ENCODE results near the gene DMXL2. TPM values are rescaled to one million over a fixed set of nuclear protein-coding genes. Genes with fewer than 3 reads are reported as not detected.
"Not testable (repeated sequence)": the region's sequence is repeated elsewhere in the genome, so short reads cannot be mapped to it uniquely, and the experiment has no call there.

The DMXL2 gene
- total RNA-seq, 1 donor from 2014 or later = 148 TPM

GRCh38 chr15:51575775-51576174, 46.8 kb downstream of the DMXL2 start:
- no peak for DNase-seq

DNA sequence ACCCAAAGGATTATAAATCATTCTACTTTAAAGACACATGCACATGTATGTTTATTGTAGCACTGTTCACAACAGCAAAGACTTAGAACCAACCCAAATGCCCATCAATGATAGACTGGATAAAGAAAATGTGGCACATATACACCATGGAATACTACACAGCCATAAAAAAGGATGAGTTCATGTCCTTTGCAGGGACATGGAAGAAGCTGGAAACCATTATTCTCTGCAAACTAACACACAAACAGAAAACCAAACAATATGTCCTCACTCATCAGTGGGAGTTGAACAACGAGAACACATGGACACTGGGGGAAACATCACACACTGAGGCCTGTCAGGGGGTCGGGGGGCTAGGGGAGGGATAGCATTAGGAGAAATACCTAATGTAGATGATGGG, 49.2 kb downstream of the DMXL2 start:
- DNase-seq = not testable (repeated sequence)

- DNase-seq = not testable (repeated sequence)
Observed at GRCh38 chr15:51568939-51569784, 53.4 kb downstream of the DMXL2 start.

- DNase-seq = no peak
Observed at GRCh38 chr15:51561271-51561670, 61.3 kb downstream of the DMXL2 start.

- DNase-seq = no peak
Observed at GRCh38 chr15:51558876-51559275, 63.7 kb downstream of the DMXL2 start.

DNA sequence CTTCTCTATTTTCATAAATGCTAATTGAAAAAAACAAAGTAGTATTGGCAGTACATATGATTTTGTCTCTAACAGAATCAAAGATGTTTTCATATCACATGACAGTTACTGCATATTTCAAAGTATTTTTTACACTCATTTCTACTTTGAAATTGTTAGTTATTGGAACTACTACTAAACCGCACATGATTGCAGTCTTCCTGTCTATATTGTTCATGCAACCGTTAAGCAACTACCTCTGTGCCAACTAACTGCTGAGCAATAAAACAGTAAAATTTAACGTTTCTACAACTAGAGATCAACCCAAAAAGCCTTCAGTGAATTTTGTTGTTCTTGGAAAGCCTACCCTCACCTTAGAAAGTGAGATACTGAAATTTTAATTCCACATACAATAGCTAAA, 64.2 kb downstream of the DMXL2 start:
- no peak for DNase-seq

GRCh38 chr15:51550841-51551240, 71.7 kb downstream of the DMXL2 start:
- no peak for DNase-seq

- DNase-seq = no peak
Observed at GRCh38 chr15:51547656-51548055, 74.9 kb downstream of the DMXL2 start.

DNA sequence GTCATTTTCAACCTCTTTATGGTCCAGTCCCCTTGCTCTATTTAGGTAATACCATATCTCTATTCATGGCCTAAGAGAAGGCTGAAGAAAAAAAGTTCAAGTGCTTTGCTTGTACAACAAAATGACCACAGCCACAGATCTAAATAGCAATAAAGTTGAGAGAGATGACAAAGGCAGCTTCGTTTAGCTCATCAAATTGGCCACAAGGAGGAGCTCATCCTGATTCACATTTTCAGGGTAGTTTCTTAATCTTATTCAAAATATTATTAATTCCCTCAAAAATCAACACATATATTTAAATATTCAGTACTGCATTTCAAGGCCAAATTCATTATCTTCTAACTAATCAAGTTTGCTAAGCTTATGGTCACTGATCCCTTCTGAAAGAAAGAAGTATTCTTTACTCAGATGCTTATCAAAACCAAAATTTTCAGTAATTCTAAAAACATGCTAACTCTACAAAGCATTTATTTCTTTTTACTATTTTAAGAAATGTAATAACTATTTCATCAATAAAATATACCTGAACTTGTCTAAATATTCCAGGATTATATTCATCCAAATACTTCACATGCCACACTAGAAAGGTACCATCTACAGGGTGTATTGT, 85.5 kb downstream of the DMXL2 start:
- DNase-seq = no peak

- DNase-seq = no peak
Observed at GRCh38 chr15:51533672-51534398, 88.7 kb downstream of the DMXL2 start.

- DNase-seq = no peak
Observed at GRCh38 chr15:51526955-51527354, 95.6 kb downstream of the DMXL2 start.

GRCh38 chr15:51524376-51524775, 98.2 kb downstream of the DMXL2 start:
- DNase-seq = no peak

DNA sequence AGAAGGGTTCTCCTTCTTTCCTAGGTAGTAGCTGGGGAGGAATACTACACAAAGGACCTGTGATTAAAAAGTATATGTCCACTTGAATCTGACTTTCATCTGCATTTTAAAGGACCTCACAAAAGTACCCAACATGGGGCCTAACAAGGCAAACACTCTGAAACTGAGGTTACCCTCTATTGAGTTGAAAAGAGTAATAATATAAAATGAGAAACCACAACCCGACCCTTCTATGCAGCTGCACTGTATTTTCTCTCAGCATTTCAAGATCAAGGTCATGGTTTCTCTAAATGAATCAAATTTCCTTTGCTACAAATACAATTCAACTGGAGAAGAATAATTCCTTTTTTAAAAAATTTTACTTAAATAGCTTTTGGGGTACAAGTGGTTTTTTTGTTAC, 106.3 kb downstream of the DMXL2 start:
- no peak for DNase-seq

DNA sequence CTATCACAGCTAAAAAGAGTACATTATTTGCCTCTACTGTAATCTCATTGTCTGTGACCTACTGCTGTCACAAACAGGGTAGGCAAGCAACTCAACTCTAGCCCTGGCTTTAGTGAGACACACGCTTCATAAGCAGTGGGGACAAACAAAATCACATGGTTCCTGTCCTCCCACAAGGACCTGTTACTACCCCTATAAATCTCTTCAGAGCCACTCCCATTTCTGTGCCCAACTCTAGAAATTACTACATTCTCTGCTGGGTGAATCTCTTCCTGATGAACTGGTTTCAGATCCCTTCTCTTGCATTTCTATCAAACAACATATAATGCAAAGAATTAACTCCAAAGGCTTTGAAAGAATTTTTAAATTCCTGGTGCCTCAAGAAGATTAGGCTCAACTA, 117.3 kb downstream of the DMXL2 start:
- no peak for DNase-seq

- DNase-seq = no peak
Observed at GRCh38 chr15:51503003-51503402, 119.6 kb downstream of the DMXL2 start.

GRCh38 chr15:51499379-51499976, 123.1 kb downstream of the DMXL2 start:
- DNase-seq = no peak

- no peak for DNase-seq
Observed at GRCh38 chr15:51497806-51498205, 124.8 kb downstream of the DMXL2 start.

- no peak for DNase-seq
Observed at GRCh38 chr15:51496246-51496645, 126.3 kb downstream of the DMXL2 start.

DNA sequence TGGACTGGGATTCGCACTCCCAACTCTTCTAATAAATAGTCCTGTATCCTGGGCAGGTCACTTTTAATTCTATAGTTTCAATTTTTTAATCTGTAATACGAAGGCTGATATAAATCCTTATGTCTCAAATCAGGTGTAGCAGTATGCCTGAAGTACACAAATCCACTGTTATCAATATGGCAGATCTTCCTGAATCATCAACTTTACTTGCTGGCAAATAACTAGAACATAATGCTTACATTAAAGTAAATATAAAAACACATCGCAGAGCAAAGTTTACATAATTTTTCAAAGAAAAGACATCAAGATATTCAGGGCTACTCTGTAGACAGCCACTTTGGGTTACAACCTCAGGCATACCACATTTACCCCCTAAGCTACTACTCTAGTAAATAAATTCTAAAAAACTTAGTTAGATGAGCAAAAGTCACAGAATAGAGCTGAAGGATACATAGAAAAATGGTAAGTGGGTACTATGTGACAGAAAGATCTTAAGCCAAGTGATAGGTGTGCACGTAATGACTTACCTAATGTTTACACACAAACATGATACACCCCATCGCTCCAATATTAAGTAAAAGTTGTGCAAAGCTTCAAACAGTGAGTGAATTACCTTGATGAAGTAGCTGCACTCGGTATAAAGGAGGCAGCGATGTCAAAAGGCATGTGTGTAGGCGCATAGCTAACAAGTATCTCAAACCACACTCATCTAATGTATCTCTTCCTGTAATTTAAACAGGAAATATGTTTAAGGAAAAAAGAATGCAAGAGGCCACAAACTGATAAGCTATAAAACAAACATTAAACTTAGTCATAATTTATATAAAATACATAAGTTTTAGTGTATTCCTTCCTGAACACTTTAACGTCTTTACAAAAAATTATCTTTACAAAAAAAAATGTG, 127.9 kb downstream of the DMXL2 start:
- no peak for DNase-seq

GRCh38 chr15:51493892-51494291, 128.7 kb downstream of the DMXL2 start:
- DNase-seq = no peak

DNA sequence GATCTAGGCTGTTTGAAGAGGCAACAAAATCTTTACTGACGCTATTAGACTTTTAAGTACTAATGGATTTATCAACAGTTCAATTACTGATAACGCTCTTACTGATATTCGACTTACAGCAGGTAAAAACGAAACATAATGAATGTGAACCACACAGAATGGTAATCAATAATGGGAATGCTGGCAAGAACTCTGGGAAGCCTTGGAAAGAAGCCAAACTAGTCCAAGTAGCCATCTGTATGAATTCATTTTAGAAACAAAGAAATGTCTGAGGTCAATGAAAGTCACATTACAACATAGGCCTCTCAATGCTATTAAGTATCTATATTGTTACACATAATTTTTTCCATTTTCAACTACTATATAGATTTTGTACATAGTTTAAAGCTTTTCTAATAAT, 130.0 kb downstream of the DMXL2 start:
- no peak for DNase-seq

GRCh38 chr15:51491941-51492340, 130.6 kb downstream of the DMXL2 start:
- no peak for DNase-seq

Measured in occipital lobe (tissue), 2 donors.